BJ (cell line): ENCODE results near the gene APOBR. TPM values are rescaled to one million over a fixed set of nuclear protein-coding genes. Genes with fewer than 3 reads are reported as not detected.
"Not testable (repeated sequence)": the region's sequence is repeated elsewhere in the genome, so short reads cannot be mapped to it uniquely, and the experiment has no call there.

Experiments used
- CTCF ChIA-PET: fragments of 350-600 bp; formaldehyde crosslinking; extraction: SDS; loops from one replicate; lab custom pipeline; 2021; ENCODE audit warnings: antibody characterized with exemption, inconsistent platforms; lab: Yijun Ruan, JAX
- POLR2A ChIA-PET: fragments of 300-600 bp; sonication (Branson Sonifier 250); formaldehyde crosslinking; extraction: SDS; loops from one replicate; lab custom pipeline; 2021; ENCODE audit warnings: antibody characterized with exemption; lab: Charles Lee
- DNase-seq: peaks from one replicate; pipeline ENCODE4 v3.0.0-alpha.2; 2011; ENCODE audit warnings: low read depth
- H3K27me3 ChIP-seq: 2 replicates; pipeline ENCODE4 v1.6.0; 2011; ENCODE audit warnings: low read length; ENCODE audit not compliant: control insufficient read depth, insufficient read depth
- H3K36me3 ChIP-seq: 2 replicates; pipeline ENCODE4 v1.5.1; 2011; ENCODE audit warnings: low read length; ENCODE audit not compliant: control insufficient read depth, insufficient read depth
- H3K4me3 ChIP-seq: 2 replicates; pipeline ENCODE4 v1.5.1; 2011; ENCODE audit warnings: low read depth, mild to moderate bottlenecking, control low read depth, low read length
- polyA plus RNA-seq: library from polyadenylated mRNA; depleted of rRNA; stranded (reverse); fragments of >200 nt; gene quantifications from 2 replicates; pipeline ENCODE4 v1.2.3, GENCODE V29; 2011
- TF ChIP-seq, protein P1 (sequence below): IDR thresholded peaks from 2 replicates; pipeline ENCODE4 v1.5.1; 2011; ENCODE audit warnings: low read depth, mild to moderate bottlenecking, control low read depth, inconsistent platforms, low read length, moderate library complexity; ENCODE audit not compliant: insufficient read depth

APOBR gene
- polyA plus RNA-seq, 1 experiment = not detected

DNA sequence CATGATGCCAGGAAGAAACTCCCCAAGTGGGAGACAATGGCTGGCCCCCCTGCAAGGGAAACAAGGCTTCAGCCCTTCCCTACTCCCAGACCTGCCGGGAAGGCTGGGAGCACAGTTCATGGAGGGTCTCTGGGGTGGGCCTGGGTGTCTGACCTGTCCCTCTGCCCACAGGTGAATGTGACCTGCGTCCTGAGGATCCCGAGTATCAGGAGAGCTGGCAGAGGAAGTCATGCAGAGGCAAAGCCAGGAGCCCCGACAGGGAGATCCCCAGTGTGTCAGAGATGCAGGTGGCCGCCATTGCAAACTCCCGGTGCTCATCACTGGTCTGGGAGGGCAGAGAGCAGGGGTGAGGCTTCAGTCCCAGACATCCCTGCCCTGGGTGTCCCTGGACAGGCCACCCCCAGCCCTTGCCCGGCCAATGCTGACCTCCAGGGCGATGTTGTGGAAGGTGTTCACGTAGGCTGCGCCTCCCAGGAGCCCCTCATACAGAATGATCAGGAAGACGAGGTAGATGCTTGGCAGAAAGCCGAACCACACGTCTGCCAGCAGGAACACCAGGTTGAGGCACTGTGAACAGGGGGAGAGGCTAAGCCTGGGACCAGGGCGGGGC lies 17.0 kb upstream of the APOBR start:
- H3K4me3 ChIP-seq = no peak overlapping the region
- POLR2A ChIA-PET = no interaction called here
- TF ChIP-seq, protein P1, sequence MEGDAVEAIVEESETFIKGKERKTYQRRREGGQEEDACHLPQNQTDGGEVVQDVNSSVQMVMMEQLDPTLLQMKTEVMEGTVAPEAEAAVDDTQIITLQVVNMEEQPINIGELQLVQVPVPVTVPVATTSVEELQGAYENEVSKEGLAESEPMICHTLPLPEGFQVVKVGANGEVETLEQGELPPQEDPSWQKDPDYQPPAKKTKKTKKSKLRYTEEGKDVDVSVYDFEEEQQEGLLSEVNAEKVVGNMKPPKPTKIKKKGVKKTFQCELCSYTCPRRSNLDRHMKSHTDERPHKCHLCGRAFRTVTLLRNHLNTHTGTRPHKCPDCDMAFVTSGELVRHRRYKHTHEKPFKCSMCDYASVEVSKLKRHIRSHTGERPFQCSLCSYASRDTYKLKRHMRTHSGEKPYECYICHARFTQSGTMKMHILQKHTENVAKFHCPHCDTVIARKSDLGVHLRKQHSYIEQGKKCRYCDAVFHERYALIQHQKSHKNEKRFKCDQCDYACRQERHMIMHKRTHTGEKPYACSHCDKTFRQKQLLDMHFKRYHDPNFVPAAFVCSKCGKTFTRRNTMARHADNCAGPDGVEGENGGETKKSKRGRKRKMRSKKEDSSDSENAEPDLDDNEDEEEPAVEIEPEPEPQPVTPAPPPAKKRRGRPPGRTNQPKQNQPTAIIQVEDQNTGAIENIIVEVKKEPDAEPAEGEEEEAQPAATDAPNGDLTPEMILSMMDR = no peak
- H3K27me3 ChIP-seq = no peaks in the 10 kb centered on the region
- CTCF ChIA-PET = no interaction called here
- H3K36me3 ChIP-seq = peaks cover 13% of the 10 kb centered on the region
- DNase-seq = no peak

DNA sequence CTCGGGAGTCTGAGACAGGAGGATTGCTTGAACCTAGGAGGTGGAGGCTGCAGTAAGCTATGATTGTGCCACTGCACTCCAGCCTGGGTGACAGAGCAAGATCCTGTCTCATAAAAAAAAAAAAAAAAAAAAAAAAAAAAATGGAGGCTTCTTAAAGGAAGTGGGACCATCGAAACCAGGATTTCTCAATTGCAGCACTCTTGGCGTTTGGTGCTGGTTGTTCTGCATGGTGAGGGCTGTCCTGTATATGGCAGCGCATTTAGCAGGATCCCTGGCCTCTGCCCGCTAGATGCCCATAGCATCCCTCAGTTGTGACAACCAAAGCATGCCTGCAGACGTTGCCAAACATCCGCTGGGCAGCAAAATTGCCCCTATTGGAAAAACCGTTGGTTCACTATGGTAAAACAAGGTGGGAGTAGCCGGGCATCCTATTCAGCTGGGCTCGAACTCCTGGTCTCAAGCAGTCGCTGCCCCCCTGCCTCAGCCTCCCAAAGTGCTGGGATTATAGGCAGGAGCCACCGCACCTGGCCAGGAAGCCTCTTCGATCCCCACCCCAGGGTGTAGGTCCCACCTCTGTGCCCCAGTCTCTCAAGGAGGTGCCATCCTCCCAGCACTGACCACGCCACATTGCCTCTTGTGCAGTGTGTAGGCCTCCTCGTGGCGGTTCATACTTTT lies 15.8 kb upstream of the APOBR start:
- no peaks in the 10 kb centered on the region for H3K27me3 ChIP-seq
- TF ChIP-seq, protein P1 = no peak
- CTCF ChIA-PET = no interaction called here
- H3K4me3 ChIP-seq = no peak overlapping the region
- peaks cover 15% of the 10 kb centered on the region for H3K36me3 ChIP-seq
- DNase-seq = no peak
- POLR2A ChIA-PET = no interaction called here

DNA sequence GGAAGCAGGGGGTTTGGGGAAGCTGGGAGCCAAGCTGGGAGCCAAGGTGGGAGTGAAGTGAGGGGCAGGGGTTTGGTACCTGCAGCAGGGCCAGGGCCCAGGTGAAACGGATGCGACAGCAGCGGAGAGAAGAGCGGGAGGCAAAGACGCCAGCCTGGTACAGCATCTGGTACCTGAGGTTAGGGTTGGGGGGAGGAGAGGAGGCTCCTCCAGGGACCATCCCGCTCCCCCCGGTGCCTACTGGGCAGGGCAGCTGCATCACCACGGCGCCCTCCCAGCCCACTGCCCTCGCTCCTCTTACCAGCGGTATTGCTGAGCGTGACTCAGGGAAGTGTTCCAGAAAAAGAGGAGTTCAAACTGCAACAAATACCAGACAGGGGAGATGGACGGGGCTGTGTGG lies 12.4 kb upstream of the APOBR start:
- DNase-seq = no peak
- H3K4me3 ChIP-seq = no peak overlapping the region
- peaks cover 18% of the 10 kb centered on the region for H3K36me3 ChIP-seq
- ChIA-PET CTCF (no interaction called here), POLR2A (no interaction called here)
- no peaks in the 10 kb centered on the region for H3K27me3 ChIP-seq
- TF ChIP-seq, protein P1 = no peak

DNA sequence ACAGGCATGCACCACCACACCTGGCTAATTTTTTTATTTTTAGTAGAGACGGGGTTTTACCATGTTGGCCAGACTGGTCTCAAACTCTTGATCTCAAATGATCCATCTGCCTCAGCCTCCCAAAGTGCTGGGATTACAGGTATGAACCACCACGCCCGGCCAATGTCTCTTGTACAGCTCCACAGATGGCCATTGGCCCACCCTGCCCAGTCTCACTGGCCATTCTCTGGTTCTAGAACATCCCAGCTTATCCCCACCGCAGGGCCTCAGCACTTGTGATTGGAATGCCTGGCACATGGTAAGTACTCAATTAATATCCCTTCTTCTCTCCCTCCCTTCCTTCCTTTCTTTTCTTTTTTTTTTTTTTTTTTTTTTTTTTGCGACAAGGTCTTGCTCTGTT lies 11.1 kb upstream of the APOBR start:
- DNase-seq, H3K4me3 ChIP-seq, POLR2A ChIA-PET, H3K27me3 ChIP-seq: not testable (repeated sequence)
- CTCF ChIA-PET = interaction anchor here (1.1 kb wide), 1 partner anchor 72 kb away, joined by 4 read pairs; no protein-coding TSS in a partner anchor
- H3K36me3 ChIP-seq = peaks cover 20% of the 10 kb centered on the region

DNA sequence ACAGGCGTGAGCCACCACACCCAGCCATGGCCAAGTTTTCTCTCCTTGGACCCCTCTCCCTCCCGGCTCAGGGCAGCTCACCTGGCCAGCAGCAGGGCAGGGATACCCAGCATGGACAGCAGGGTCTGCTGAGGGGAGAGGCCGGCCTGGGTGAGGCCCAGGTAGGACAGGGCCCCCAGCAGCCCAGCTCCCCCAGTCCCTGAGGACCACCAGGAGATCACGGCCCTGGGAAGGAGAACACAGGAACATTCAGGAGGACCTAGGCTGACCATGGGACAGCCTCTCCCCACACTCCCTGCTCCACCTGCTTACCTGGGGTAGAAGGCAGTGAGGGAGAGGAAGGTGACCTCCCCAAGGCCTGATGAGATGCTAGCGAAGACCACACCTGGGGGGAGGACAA lies 8.2 kb upstream of the APOBR start:
- ChIA-PET CTCF (no interaction called here), POLR2A (no interaction called here)
- no peak overlapping the region for H3K4me3 ChIP-seq

More for the DNA sequence above, 8.2 kb upstream of the APOBR start:
- no peak for DNase-seq
- TF ChIP-seq, protein P1 = no peak
- Histone ChIP-seq H3K27me3 (no peaks in the 10 kb centered on the region), H3K36me3 (peaks cover 14% of the 10 kb centered on the region)
